ENCODE data around the gene SRRD. TPM values are rescaled to one million over a fixed set of nuclear protein-coding genes. Genes with fewer than 3 reads are reported as not detected.

Gene SRRD
- total and polyA plus RNA-seq, 2 of the 13 experiments (the other 11 are each of a cell fraction or from before 2014, with no cell fraction given) = 22.8 to 36.6 TPM

- TF ChIP-seq POGK (CRISPR knock-in tag; conservative IDR thresholded peaks at IDR 0.05) (peak; percentile 81), ZNF552 (CRISPR knock-in tag; IDR thresholded peaks at IDR 0.05; ENCODE audit: borderline replicate concordance) (peak; percentile 82; the same call in 1 of the 2 replicates), ZNF607 (CRISPR knock-in tag; IDR thresholded peaks at IDR 0.05; ENCODE audit: borderline replicate concordance) (peak; percentile 67; the same call in 1 of the 2 replicates), ARID4A (CRISPR knock-in tag; IDR thresholded peaks at IDR 0.05; ENCODE audit: borderline replicate concordance) (peak; percentile 96), BORCS8-MEF2B (CRISPR knock-in tag; IDR thresholded peaks at IDR 0.05) (peak; percentile 75; the same call in 1 of the 2 replicates), ZNF883 (CRISPR knock-in tag; IDR thresholded peaks at IDR 0.05; ENCODE audit: not compliant biosample characterization) (peak; percentile 85), USF2 (IDR thresholded peaks at IDR 0.05; ENCODE audit: low read depth, low read length) (peak; percentile 61; the same call in 1 of the 2 replicates), USF2 (CRISPR knock-in tag; IDR thresholded peaks at IDR 0.05; ENCODE audit: borderline replicate concordance) (peak; percentile 75), THRA (CRISPR knock-in tag; IDR thresholded peaks at IDR 0.05; ENCODE audit: borderline replicate concordance) (peak; percentile 61), CREB3 (CRISPR knock-in tag; IDR thresholded peaks at IDR 0.05) (peak; percentile 62; the same call in 1 of the 2 replicates), TOE1 (CRISPR knock-in tag; IDR thresholded peaks at IDR 0.05) (no peak), GATAD2A (CRISPR knock-in tag; IDR thresholded peaks at IDR 0.05) (peak; percentile 64; the same call in 1 of the 2 replicates), ZNF205 (CRISPR knock-in tag; IDR thresholded peaks at IDR 0.05) (no peak), PHB2 (IDR thresholded peaks at IDR 0.05; ENCODE audit: partially characterized antibody) (no peak)
Observed at GRCh38 chr22:26483439-26484359, at the start of gene SRRD, which contains the start of gene HPS4 (continued).
